Measurements from ENCODE around the gene CEACAM18.
"Not testable (repeated sequence)": the region's sequence is repeated elsewhere in the genome, so short reads cannot be mapped to it uniquely, and the experiment has no call there.

CEACAM18 gene

DNA sequence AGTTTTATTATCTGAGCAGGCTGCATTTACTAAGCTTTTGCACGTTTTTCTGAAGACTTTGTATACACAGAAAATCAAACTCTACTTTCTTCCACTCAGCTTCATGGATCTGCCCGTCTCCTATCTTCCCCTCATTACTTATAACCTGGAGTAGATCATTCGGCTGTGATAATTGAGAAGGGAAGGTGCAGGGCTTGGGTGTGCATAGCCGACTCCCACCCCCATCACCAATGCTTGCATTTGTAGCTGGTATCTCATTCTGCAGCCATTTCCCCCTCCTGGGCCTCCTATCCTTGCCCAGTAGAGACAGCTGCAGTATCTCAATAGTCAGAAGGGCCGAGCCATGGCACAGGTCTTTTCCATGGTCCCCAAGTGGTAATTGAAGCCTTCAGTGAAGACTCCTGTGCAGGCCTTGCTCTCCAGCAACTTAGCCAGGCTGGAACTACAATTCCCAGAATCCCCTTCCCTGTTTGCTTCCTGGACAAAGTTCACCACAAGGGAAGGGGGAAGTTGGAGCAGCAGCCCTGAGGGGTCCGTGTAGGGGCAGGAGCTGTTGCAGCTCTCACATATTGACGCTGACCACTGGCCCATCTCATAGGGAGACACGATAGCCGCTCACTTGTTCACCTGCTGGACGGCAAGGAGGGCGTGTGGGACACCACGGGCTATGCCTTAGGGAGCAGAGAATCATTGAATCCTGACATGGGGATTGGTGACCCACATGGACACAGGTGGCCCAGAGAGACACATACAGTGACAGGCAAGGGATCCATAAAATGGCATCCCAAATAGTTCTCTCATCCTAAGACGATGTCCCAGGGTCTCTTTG lies 18.0 kb upstream of the CEACAM18 start:
- H3K4me3 Mint-ChIP-seq, result peak overlapping the region; percentile 58 to 70 (median 66)
- TF ChIP-seq, protein P1, sequence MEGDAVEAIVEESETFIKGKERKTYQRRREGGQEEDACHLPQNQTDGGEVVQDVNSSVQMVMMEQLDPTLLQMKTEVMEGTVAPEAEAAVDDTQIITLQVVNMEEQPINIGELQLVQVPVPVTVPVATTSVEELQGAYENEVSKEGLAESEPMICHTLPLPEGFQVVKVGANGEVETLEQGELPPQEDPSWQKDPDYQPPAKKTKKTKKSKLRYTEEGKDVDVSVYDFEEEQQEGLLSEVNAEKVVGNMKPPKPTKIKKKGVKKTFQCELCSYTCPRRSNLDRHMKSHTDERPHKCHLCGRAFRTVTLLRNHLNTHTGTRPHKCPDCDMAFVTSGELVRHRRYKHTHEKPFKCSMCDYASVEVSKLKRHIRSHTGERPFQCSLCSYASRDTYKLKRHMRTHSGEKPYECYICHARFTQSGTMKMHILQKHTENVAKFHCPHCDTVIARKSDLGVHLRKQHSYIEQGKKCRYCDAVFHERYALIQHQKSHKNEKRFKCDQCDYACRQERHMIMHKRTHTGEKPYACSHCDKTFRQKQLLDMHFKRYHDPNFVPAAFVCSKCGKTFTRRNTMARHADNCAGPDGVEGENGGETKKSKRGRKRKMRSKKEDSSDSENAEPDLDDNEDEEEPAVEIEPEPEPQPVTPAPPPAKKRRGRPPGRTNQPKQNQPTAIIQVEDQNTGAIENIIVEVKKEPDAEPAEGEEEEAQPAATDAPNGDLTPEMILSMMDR (IDR thresholded peaks at IDR 0.05; ENCODE audit: unreplicated experiment in 3 of 3), result no peak
- H3K27me3 Mint-ChIP-seq (ENCODE audit: low read depth), result peaks cover 44% of the 10 kb centered on the region
- H3K4me1 Mint-ChIP-seq, result no peaks in the 10 kb centered on the region
- no peaks in the 10 kb centered on the region for H3K36me3 Mint-ChIP-seq (ENCODE audit: low read depth)
- H3K27ac Mint-ChIP-seq, result no peak overlapping the region
- H3K9me3 Mint-ChIP-seq, result peaks cover 3% of the 10 kb centered on the region

DNA sequence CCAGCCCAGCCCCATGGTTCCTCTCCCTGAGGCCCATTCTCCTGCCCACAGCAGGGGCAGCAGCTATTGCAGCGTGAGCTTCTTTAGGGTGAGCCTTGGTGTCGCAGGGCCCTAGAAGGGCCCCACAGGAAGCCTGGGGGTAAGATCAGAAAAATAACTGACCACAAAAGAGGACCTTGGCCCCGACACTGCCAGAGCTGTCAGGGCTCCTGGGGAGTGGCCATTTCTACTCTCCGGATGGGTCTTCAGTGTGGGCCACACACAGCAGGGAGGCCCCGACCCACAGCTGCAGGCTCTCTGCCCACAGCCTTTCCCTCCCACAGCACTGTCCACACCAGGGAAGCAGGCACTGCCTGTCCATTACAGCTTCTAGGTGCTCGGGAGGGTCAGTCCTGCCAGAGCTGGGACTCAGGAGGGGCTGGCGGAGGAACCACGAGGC lies 16.6 kb upstream of the CEACAM18 start:
- H3K9me3 Mint-ChIP-seq, result peaks cover 3% of the 10 kb centered on the region
- H3K4me3 Mint-ChIP-seq, result no peak overlapping the region
- H3K27me3 Mint-ChIP-seq (ENCODE audit: low read depth), result peaks cover 46% of the 10 kb centered on the region
- H3K27ac Mint-ChIP-seq, result no peak overlapping the region
- no peaks in the 10 kb centered on the region for H3K36me3 Mint-ChIP-seq (ENCODE audit: low read depth)
- TF ChIP-seq, protein P1 (IDR thresholded peaks at IDR 0.05; ENCODE audit: unreplicated experiment in 3 of 3), result no peak
- no peaks in the 10 kb centered on the region for H3K4me1 Mint-ChIP-seq

DNA sequence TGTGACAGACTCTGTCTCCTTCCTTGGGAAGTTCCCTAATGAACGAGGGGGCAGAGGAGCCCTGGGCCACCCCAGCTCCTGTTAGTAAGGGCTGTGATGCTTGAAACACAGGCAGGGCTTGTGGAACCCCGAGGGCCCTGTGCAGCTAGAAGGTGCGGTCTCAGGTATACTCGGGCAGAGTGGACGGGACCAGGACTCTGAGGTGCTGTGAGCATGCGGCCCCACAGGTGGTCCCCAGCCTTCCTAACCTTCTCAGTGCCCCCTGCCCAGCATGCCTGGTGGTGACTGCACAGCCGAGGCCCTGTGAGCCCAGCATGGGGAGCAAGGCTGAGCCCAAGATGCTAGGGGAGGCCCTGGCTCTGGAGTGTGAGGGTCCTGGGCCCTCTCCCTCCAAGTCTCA lies 16.1 kb upstream of the CEACAM18 start:
- TF ChIP-seq, protein P1 (IDR thresholded peaks at IDR 0.05; ENCODE audit: unreplicated experiment in 3 of 3), result no peak

DNA sequence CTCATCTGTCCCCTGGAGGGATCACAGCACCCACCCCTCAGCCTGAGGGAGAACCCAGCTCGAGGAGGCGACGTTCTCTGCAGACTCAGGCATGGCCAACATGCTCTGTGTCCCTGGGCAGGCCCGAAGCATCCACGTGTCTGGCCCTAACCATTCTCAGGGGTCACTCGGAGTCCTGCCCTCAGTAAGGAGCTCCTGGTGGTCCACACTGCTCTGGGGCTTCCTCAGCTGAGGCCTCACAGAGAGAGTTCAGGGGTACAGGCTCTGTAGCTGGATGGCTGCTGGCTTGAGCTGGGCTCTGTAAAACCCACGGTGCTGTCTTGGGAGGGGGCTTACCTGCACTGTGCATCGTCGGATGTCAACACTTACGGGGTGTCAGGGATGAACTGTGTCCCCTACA lies 15.7 kb upstream of the CEACAM18 start:
- H3K27ac Mint-ChIP-seq, result no peak overlapping the region
- H3K27me3 Mint-ChIP-seq (ENCODE audit: low read depth), result peaks cover 45% of the 10 kb centered on the region
- TF ChIP-seq, protein P1 (IDR thresholded peaks at IDR 0.05; ENCODE audit: unreplicated experiment in 3 of 3), result no peak
- H3K9me3 Mint-ChIP-seq, result peaks cover 3% of the 10 kb centered on the region
- H3K4me3 Mint-ChIP-seq, result no peak overlapping the region
- no peaks in the 10 kb centered on the region for H3K4me1 Mint-ChIP-seq
- no peaks in the 10 kb centered on the region for H3K36me3 Mint-ChIP-seq (ENCODE audit: low read depth)

More for the DNA sequence above, 16.1 kb upstream of the CEACAM18 start:
- Mint-ChIP-seq H3K27ac (no peak overlapping the region), H3K36me3 (ENCODE audit: low read depth) (no peaks in the 10 kb centered on the region), H3K9me3 (peaks cover 3% of the 10 kb centered on the region), H3K4me1 (no peaks in the 10 kb centered on the region), H3K4me3 (no peak overlapping the region), H3K27me3 (ENCODE audit: low read depth) (peaks cover 45% of the 10 kb centered on the region)

DNA sequence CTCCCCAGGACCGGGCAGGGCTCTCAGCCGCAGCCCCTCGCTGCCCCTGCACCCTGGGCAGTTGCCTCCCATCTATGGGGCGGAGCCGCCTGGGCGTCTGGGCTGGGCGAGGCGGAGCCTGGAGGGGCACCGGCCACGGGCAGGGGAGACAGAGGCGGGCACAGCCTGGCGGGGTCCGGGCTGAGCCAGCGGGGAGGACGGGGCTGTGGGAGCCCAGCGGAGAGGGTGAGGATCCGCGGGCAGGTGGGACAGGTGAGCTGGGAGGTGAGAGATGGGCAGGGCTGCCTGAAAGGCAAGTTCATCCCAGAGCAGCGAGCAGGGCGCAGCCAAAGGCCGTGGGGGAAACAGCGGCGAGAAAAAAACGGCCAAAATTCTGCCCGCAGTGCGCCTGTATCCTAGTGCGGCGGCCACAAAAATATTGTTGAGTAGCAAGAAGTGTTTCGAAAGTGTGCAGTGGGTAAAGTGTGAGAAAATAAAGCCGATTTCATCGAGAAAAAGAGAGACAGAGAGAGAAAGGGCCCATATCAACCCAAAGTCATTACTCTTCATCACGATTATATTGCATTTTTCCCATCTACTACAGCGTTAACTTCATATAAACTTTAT lies 14.3 kb upstream of the CEACAM18 start:
- peaks cover 47% of the 10 kb centered on the region for H3K27me3 Mint-ChIP-seq (ENCODE audit: low read depth)
- H3K36me3 Mint-ChIP-seq (ENCODE audit: low read depth); H3K4me3 Mint-ChIP-seq: not testable (repeated sequence)

DNA sequence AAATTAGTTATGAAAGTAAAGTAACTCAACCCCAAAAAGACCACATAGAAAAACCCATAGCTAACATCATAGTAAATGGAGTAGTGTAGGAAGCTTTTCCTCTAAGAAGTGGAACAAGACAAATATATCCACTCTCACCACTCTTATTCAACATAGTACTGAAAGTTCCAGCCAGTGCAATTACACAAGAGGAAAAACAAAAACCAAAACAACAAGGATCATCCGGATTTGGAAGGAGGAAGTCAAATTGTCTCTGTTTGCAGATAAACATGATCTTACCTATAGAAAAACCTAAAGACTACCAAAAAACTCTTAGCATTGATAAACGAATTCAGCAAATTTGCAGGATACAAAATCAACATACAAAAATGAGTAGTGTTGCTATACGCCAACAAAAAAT lies 11.6 kb upstream of the CEACAM18 start:
- TF ChIP-seq, protein P1 (IDR thresholded peaks at IDR 0.05; ENCODE audit: unreplicated experiment in 3 of 3), result no peak
- Mint-ChIP-seq H3K27ac (no peak overlapping the region), H3K4me3 (no peak overlapping the region), H3K27me3 (ENCODE audit: low read depth) (peaks cover 39% of the 10 kb centered on the region), H3K9me3 (peaks cover 3% of the 10 kb centered on the region), H3K36me3 (ENCODE audit: low read depth) (no peaks in the 10 kb centered on the region), H3K4me1 (no peaks in the 10 kb centered on the region)

More for the DNA sequence above, 14.3 kb upstream of the CEACAM18 start:
- not testable (repeated sequence) for H3K27ac Mint-ChIP-seq, H3K4me1 Mint-ChIP-seq, H3K9me3 Mint-ChIP-seq

Measured in nephron (organoid).